ENCODE measurements around the gene HBG2.

Gene HBG2

GRCh38 chr11:5282628-5283027 is 28.0 kb upstream of the HBG2 start:
- no peaks in the 10 kb centered on the region for H3K27me3 ChIP-seq (replicated peaks; ENCODE audit: control insufficient read depth, insufficient read depth, low read length, poor library complexity, severe bottlenecking)
- DNase-seq, result no peak
- no peaks in the 10 kb centered on the region for H3K9me3 ChIP-seq (ENCODE audit: control insufficient read depth, low read length)
- no peaks in the 10 kb centered on the region for H3K4me1 ChIP-seq (ENCODE audit: control insufficient read depth, insufficient read depth, low read length, poor library complexity, severe bottlenecking)
- H3K27ac ChIP-seq (ENCODE audit: insufficient read depth, low read length, poor library complexity, severe bottlenecking), result no peak overlapping the region
- H3K4me3 ChIP-seq (ENCODE audit: insufficient read depth, low read depth, low read length, poor library complexity, severe bottlenecking), result no peak overlapping the region
- H3K36me3 ChIP-seq (ENCODE audit: control insufficient read depth, insufficient read depth, low read length), result no peaks in the 10 kb centered on the region

- no peak overlapping the region for H3K27ac ChIP-seq (ENCODE audit: insufficient read depth, low read length, poor library complexity, severe bottlenecking)
- no peak overlapping the region for H3K4me3 ChIP-seq (ENCODE audit: insufficient read depth, low read depth, low read length, poor library complexity, severe bottlenecking)
- no peaks in the 10 kb centered on the region for H3K4me1 ChIP-seq (ENCODE audit: control insufficient read depth, insufficient read depth, low read length, poor library complexity, severe bottlenecking)
- H3K27me3 ChIP-seq (replicated peaks; ENCODE audit: control insufficient read depth, insufficient read depth, low read length, poor library complexity, severe bottlenecking), result no peaks in the 10 kb centered on the region
- DNase-seq, result no peak
- H3K36me3 ChIP-seq (ENCODE audit: control insufficient read depth, insufficient read depth, low read length), result no peaks in the 10 kb centered on the region
- H3K9me3 ChIP-seq (ENCODE audit: control insufficient read depth, low read length), result no peaks in the 10 kb centered on the region
Observed at GRCh38 chr11:5281596-5281995, 27.0 kb upstream of the HBG2 start.

- Histone ChIP-seq H3K27me3 (replicated peaks; ENCODE audit: control insufficient read depth, insufficient read depth, low read length, poor library complexity, severe bottlenecking) (no peaks in the 10 kb centered on the region), H3K9me3 (ENCODE audit: control insufficient read depth, low read length) (no peaks in the 10 kb centered on the region), H3K27ac (ENCODE audit: insufficient read depth, low read length, poor library complexity, severe bottlenecking) (no peak overlapping the region), H3K4me1 (ENCODE audit: control insufficient read depth, insufficient read depth, low read length, poor library complexity, severe bottlenecking) (no peaks in the 10 kb centered on the region), H3K36me3 (ENCODE audit: control insufficient read depth, insufficient read depth, low read length) (no peaks in the 10 kb centered on the region), H3K4me3 (ENCODE audit: insufficient read depth, low read depth, low read length, poor library complexity, severe bottlenecking) (no peak overlapping the region)
- DNase-seq, result no peak
Observed at GRCh38 chr11:5280582-5281102, 26.1 kb upstream of the HBG2 start.

- Histone ChIP-seq H3K9me3 (ENCODE audit: control insufficient read depth, low read length) (no peaks in the 10 kb centered on the region), H3K27ac (ENCODE audit: insufficient read depth, low read length, poor library complexity, severe bottlenecking) (no peak overlapping the region), H3K36me3 (ENCODE audit: control insufficient read depth, insufficient read depth, low read length) (no peaks in the 10 kb centered on the region), H3K4me3 (ENCODE audit: insufficient read depth, low read depth, low read length, poor library complexity, severe bottlenecking) (no peak overlapping the region), H3K4me1 (ENCODE audit: control insufficient read depth, insufficient read depth, low read length, poor library complexity, severe bottlenecking) (no peaks in the 10 kb centered on the region), H3K27me3 (replicated peaks; ENCODE audit: control insufficient read depth, insufficient read depth, low read length, poor library complexity, severe bottlenecking) (no peaks in the 10 kb centered on the region)
- no peak for DNase-seq
Observed at GRCh38 chr11:5279471-5280090, 25.0 kb upstream of the HBG2 start.

GRCh38 chr11:5277807-5278382 is 23.3 kb upstream of the HBG2 start:
- Histone ChIP-seq H3K4me1 (ENCODE audit: control insufficient read depth, insufficient read depth, low read length, poor library complexity, severe bottlenecking) (no peaks in the 10 kb centered on the region), H3K9me3 (ENCODE audit: control insufficient read depth, low read length) (no peaks in the 10 kb centered on the region), H3K27ac (ENCODE audit: insufficient read depth, low read length, poor library complexity, severe bottlenecking) (no peak overlapping the region), H3K36me3 (ENCODE audit: control insufficient read depth, insufficient read depth, low read length) (no peaks in the 10 kb centered on the region), H3K4me3 (ENCODE audit: insufficient read depth, low read depth, low read length, poor library complexity, severe bottlenecking) (no peak overlapping the region), H3K27me3 (replicated peaks; ENCODE audit: control insufficient read depth, insufficient read depth, low read length, poor library complexity, severe bottlenecking) (no peaks in the 10 kb centered on the region)
- DNase-seq, result no peak

GRCh38 chr11:5276697-5277096 is 22.1 kb upstream of the HBG2 start:
- Histone ChIP-seq H3K4me3 (ENCODE audit: insufficient read depth, low read depth, low read length, poor library complexity, severe bottlenecking) (no peak overlapping the region), H3K27ac (ENCODE audit: insufficient read depth, low read length, poor library complexity, severe bottlenecking) (no peak overlapping the region), H3K27me3 (replicated peaks; ENCODE audit: control insufficient read depth, insufficient read depth, low read length, poor library complexity, severe bottlenecking) (no peaks in the 10 kb centered on the region), H3K9me3 (ENCODE audit: control insufficient read depth, low read length) (no peaks in the 10 kb centered on the region), H3K36me3 (ENCODE audit: control insufficient read depth, insufficient read depth, low read length) (no peaks in the 10 kb centered on the region), H3K4me1 (ENCODE audit: control insufficient read depth, insufficient read depth, low read length, poor library complexity, severe bottlenecking) (no peaks in the 10 kb centered on the region)
- DNase-seq, result no peak

- Histone ChIP-seq H3K27ac (ENCODE audit: insufficient read depth, low read length, poor library complexity, severe bottlenecking) (no peak overlapping the region), H3K36me3 (ENCODE audit: control insufficient read depth, insufficient read depth, low read length) (no peaks in the 10 kb centered on the region), H3K9me3 (ENCODE audit: control insufficient read depth, low read length) (no peaks in the 10 kb centered on the region), H3K4me3 (ENCODE audit: insufficient read depth, low read depth, low read length, poor library complexity, severe bottlenecking) (no peak overlapping the region), H3K27me3 (replicated peaks; ENCODE audit: control insufficient read depth, insufficient read depth, low read length, poor library complexity, severe bottlenecking) (no peaks in the 10 kb centered on the region), H3K4me1 (ENCODE audit: control insufficient read depth, insufficient read depth, low read length, poor library complexity, severe bottlenecking) (no peaks in the 10 kb centered on the region)
- no peak for DNase-seq
Observed at GRCh38 chr11:5275369-5276110, 21.0 kb upstream of the HBG2 start.

GRCh38 chr11:5274395-5274794 is 19.8 kb upstream of the HBG2 start:
- no peak overlapping the region for H3K27ac ChIP-seq (ENCODE audit: insufficient read depth, low read length, poor library complexity, severe bottlenecking)
- no peak for DNase-seq
- no peak overlapping the region for H3K4me3 ChIP-seq (ENCODE audit: insufficient read depth, low read depth, low read length, poor library complexity, severe bottlenecking)
- no peaks in the 10 kb centered on the region for H3K4me1 ChIP-seq (ENCODE audit: control insufficient read depth, insufficient read depth, low read length, poor library complexity, severe bottlenecking)
- no peaks in the 10 kb centered on the region for H3K36me3 ChIP-seq (ENCODE audit: control insufficient read depth, insufficient read depth, low read length)
- H3K9me3 ChIP-seq (ENCODE audit: control insufficient read depth, low read length), result no peaks in the 10 kb centered on the region
- no peaks in the 10 kb centered on the region for H3K27me3 ChIP-seq (replicated peaks; ENCODE audit: control insufficient read depth, insufficient read depth, low read length, poor library complexity, severe bottlenecking)

GRCh38 chr11:5272395-5273017 is 17.9 kb upstream of the HBG2 start:
- Histone ChIP-seq H3K36me3 (ENCODE audit: control insufficient read depth, insufficient read depth, low read length) (no peaks in the 10 kb centered on the region), H3K9me3 (ENCODE audit: control insufficient read depth, low read length) (no peaks in the 10 kb centered on the region), H3K4me3 (ENCODE audit: insufficient read depth, low read depth, low read length, poor library complexity, severe bottlenecking) (no peak overlapping the region)

GRCh38 chr11:5269715-5270147 is 15.2 kb upstream of the HBG2 start, which contains the start of gene HBE1:
HBE1 (minus strand) TSS chr11:5269945; CDS start chr11:5269890, 55 bp downstream.
- no peak within 1 kb of the TSS for H3K27ac ChIP-seq (ENCODE audit: insufficient read depth, low read length, poor library complexity, severe bottlenecking)
- H3K4me1 ChIP-seq (ENCODE audit: control insufficient read depth, insufficient read depth, low read length, poor library complexity, severe bottlenecking), result no peaks in the 10 kb centered on the region
- no peak within 1 kb of the TSS for H3K4me3 ChIP-seq (ENCODE audit: insufficient read depth, low read depth, low read length, poor library complexity, severe bottlenecking)
- H3K27me3 ChIP-seq (replicated peaks; ENCODE audit: control insufficient read depth, insufficient read depth, low read length, poor library complexity, severe bottlenecking), result no peaks in the 10 kb centered on the region
- H3K9me3 ChIP-seq (ENCODE audit: control insufficient read depth, low read length), result no peaks in the 10 kb centered on the region
- no peaks in the 10 kb centered on the region for H3K36me3 ChIP-seq (ENCODE audit: control insufficient read depth, insufficient read depth, low read length)
- DNase-seq, result no peak

More at GRCh38 chr11:5272395-5273017, 17.9 kb upstream of the HBG2 start:
- Histone ChIP-seq H3K27me3 (replicated peaks; ENCODE audit: control insufficient read depth, insufficient read depth, low read length, poor library complexity, severe bottlenecking) (no peaks in the 10 kb centered on the region), H3K27ac (ENCODE audit: insufficient read depth, low read length, poor library complexity, severe bottlenecking) (no peak overlapping the region), H3K4me1 (ENCODE audit: control insufficient read depth, insufficient read depth, low read length, poor library complexity, severe bottlenecking) (no peaks in the 10 kb centered on the region)
- no peak for DNase-seq

Measured in effector memory CD4-positive, alpha-beta T cell (primary cell).